Chondrocyte (in vitro differentiated cells): Measurements from ENCODE around the gene DPH3. TPM values are rescaled to one million over a fixed set of nuclear protein-coding genes. Genes with fewer than 3 reads are reported as not detected.

Source experiments
- DNase-seq: peaks from one replicate; pipeline ENCODE4 v3.0.0; 2021; ENCODE audit warnings: mixed read lengths, low spot score
- H3K27ac Mint-ChIP-seq: one replicate; pipeline ENCODE4 v1.8.0; 2021; ENCODE audit warnings: mild to moderate bottlenecking, moderate library complexity, mixed read lengths; ENCODE audit not compliant: unreplicated experiment
- H3K27me3 Mint-ChIP-seq: 2 replicates; pipeline ENCODE4 v1.8.0; 2021; ENCODE audit warnings: low read depth, mixed read lengths
- H3K36me3 Mint-ChIP-seq: 2 replicates; pipeline ENCODE4 v1.8.0; 2021; ENCODE audit warnings: low read depth, mixed read lengths
- H3K4me1 Mint-ChIP-seq: 2 replicates; pipeline ENCODE4 v1.8.0; 2021; ENCODE audit warnings: low read depth, mild to moderate bottlenecking, mixed read lengths
- H3K4me3 Mint-ChIP-seq: one replicate; pipeline ENCODE4 v1.8.0; 2021; ENCODE audit warnings: mild to moderate bottlenecking, moderate library complexity, mixed read lengths; ENCODE audit not compliant: unreplicated experiment
- H3K9me3 Mint-ChIP-seq: 2 replicates; pipeline ENCODE4 v1.8.0; 2021; ENCODE audit warnings: low read depth, mixed read lengths
- CTCF ChIP-seq: fragments of 200-600 bp; sonication (generic); IDR thresholded peaks from 2 replicates; pipeline ENCODE4 v1.5.0; 2021; ENCODE audit warnings: antibody characterized with exemption, mild to moderate bottlenecking, moderate library complexity
- total RNA-seq: library from RNA; stranded (reverse); gene quantifications from 3 replicates; pipeline ENCODE4 v1.2.1, GENCODE V29; 2021

The DPH3 gene
- total RNA-seq, 1 donor from 2014 or later: 20.5 TPM

DNA sequence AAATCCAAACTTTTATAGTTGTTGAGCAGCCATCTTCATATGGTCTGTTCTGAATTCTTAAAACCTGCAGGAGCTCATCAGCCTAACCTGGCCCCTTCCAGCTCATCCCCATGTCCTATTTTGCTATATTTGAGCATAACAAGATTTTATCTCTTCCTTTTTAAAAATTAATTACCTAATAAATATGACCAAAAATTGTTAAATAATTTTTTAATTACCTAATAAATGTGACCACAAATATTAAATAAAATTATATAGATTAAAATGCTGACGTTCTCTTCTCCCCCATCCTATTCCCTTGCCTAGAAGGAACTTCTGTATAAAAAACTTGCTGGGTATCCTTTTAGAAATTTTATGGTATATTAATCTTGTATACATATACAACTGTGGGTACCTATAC is 44.0 kb upstream of the DPH3 start:
- Mint-ChIP-seq H3K27ac (no peak overlapping the region), H3K36me3 (peaks cover 10% of the 10 kb centered on the region), H3K9me3 (no peaks in the 10 kb centered on the region), H3K4me1 (peaks cover 7% of the 10 kb centered on the region), H3K27me3 (no peaks in the 10 kb centered on the region), H3K4me3 (no peak overlapping the region)
- DNase-seq: no peak
- TF ChIP-seq CTCF: no peak

GRCh38 chr3:16307832-16308531 is 43.2 kb upstream of the DPH3 start:
- DNase-seq: no peak

GRCh38 chr3:16305111-16305541 is 40.4 kb upstream of the DPH3 start:
- no peak overlapping the region for H3K27ac Mint-ChIP-seq
- H3K4me1 Mint-ChIP-seq: peaks cover 7% of the 10 kb centered on the region
- H3K4me3 Mint-ChIP-seq: no peak overlapping the region
- no peak for TF ChIP-seq CTCF
- no peaks in the 10 kb centered on the region for H3K27me3 Mint-ChIP-seq
- H3K36me3 Mint-ChIP-seq: peaks cover 12% of the 10 kb centered on the region
- no peaks in the 10 kb centered on the region for H3K9me3 Mint-ChIP-seq
- no peak for DNase-seq

More at GRCh38 chr3:16307832-16308531, 43.2 kb upstream of the DPH3 start:
- no peak overlapping the region for H3K4me3 Mint-ChIP-seq
- H3K4me1 Mint-ChIP-seq: peaks cover 7% of the 10 kb centered on the region
- H3K27ac Mint-ChIP-seq: no peak overlapping the region
- TF ChIP-seq CTCF: no peak
- peaks cover 13% of the 10 kb centered on the region for H3K36me3 Mint-ChIP-seq
- no peaks in the 10 kb centered on the region for H3K27me3 Mint-ChIP-seq
- H3K9me3 Mint-ChIP-seq: no peaks in the 10 kb centered on the region

GRCh38 chr3:16304061-16305010 is 39.6 kb upstream of the DPH3 start:
- Mint-ChIP-seq H3K27ac (no peak overlapping the region), H3K9me3 (no peaks in the 10 kb centered on the region), H3K4me3 (no peak overlapping the region), H3K4me1 (peaks cover 3% of the 10 kb centered on the region), H3K27me3 (no peaks in the 10 kb centered on the region), H3K36me3 (peaks cover 12% of the 10 kb centered on the region)
- no peak for TF ChIP-seq CTCF
- DNase-seq: no peak

GRCh38 chr3:16303037-16303575 is 38.4 kb upstream of the DPH3 start:
- peaks cover 12% of the 10 kb centered on the region for H3K36me3 Mint-ChIP-seq
- DNase-seq: no peak
- no peak overlapping the region for H3K27ac Mint-ChIP-seq
- H3K4me1 Mint-ChIP-seq: peaks cover 11% of the 10 kb centered on the region
- TF ChIP-seq CTCF: no peak
- H3K27me3 Mint-ChIP-seq: no peaks in the 10 kb centered on the region
- H3K9me3 Mint-ChIP-seq: no peaks in the 10 kb centered on the region
- H3K4me3 Mint-ChIP-seq: no peak overlapping the region
